K562 (cell line): ENCODE results near the gene UQCC5.

Experiments
- ARID3B ChIP-seq: fragments of 250-450 bp; sonication (Bioruptor Pico); IDR thresholded peaks from 2 replicates; pipeline ENCODE4 v1.4.0; 2020; ENCODE audit warnings: borderline replicate concordance
- BHLHE40 ChIP-seq: IDR thresholded peaks from 2 replicates; pipeline ENCODE4 v1.6.1; 2011; ENCODE audit warnings: low read length, improper control_type of control experiment
- CTCF ChIP-seq, 3 experiments: IDR thresholded peaks in 2 of 3; conservative IDR thresholded peaks in 1 of 3; 2 replicates each; pipeline ENCODE4 v1.5.1; 2011 to 2012; ENCODE audit warnings: low read length in 3 of 3, mild to moderate bottlenecking in 3 of 3, control low read depth in 2 of 3, improper control_type of control experiment in 1 of 3, inconsistent platforms in 1 of 3, low read depth in 1 of 3, mixed read lengths in 1 of 3, moderate library complexity in 1 of 3; ENCODE audit not compliant: insufficient read depth in 2 of 3
- EP300 ChIP-seq: IDR thresholded peaks from 2 replicates; pipeline ENCODE4 v1.6.1; 2012; ENCODE audit warnings: low read length, improper control_type of control experiment
- ETV5 ChIP-seq: sonication (generic); formaldehyde crosslinking; IDR thresholded peaks from 2 replicates; pipeline ENCODE4 v1.4.0; 2020; ENCODE audit warnings: low read depth, mild to moderate bottlenecking, missing genetic modification reagents
- NBN ChIP-seq: fragments of 450-650 bp; IDR thresholded peaks from 2 replicates; pipeline ENCODE4 v1.6.1; 2016; ENCODE audit warnings: low read depth, mild to moderate bottlenecking
- NFYB ChIP-seq: IDR thresholded peaks from 2 replicates; pipeline ENCODE4 v1.6.1; 2011; ENCODE audit warnings: mild to moderate bottlenecking, moderate library complexity; ENCODE audit not compliant: insufficient read length; ENCODE audit errors: extremely low read depth
- POLR2A ChIP-seq: fragments of 450-650 bp; conservative IDR thresholded peaks from 2 replicates; pipeline ENCODE4 v1.6.1; 2016
- RCOR1 ChIP-seq, 2 experiments: IDR thresholded peaks; 2 replicates each; pipeline ENCODE4 v1.6.1; 2012; ENCODE audit warnings: low read depth in 2 of 2, low read length in 2 of 2, borderline replicate concordance in 1 of 2, improper control_type of control experiment in 1 of 2
- ZNF644 ChIP-seq: fragments of 200-800 bp; sonication (Bioruptor generic); IDR thresholded peaks from 2 replicates; pipeline ENCODE4 v1.6.1; 2016; ENCODE audit warnings: low read depth, missing genetic modification characterization, missing compliant biosample characterization

GRCh38 chr3:52515192-52515591, 21.2 kb upstream of the UQCC5 start:
- TF ChIP-seq NBN (no peak), CTCF (IDR thresholded peaks at IDR 0.05 in 2 of 3, conservative IDR thresholded peaks at IDR 0.05 in 1 of 3; ENCODE audit: insufficient read depth in 2 of 3, low read depth in 1 of 3, low read length in 3 of 3) (no peak), BHLHE40 (no peak), EP300 (no peak), ARID3B (CRISPR knock-in tag) (no peak), POLR2A (no peak), ZNF644 (tag) (no peak), RCOR1 (IDR thresholded peaks at IDR 0.05; ENCODE audit: borderline replicate concordance in 1 of 2, low read depth in 2 of 2, low read length in 2 of 2) (no peak), ETV5 (no peak), NFYB (no peak)
